BE2C (cell line): Measurements from ENCODE around the gene TMEM63B.

Source experiments
- DNase-seq: peaks from one replicate; pipeline ENCODE4 v3.0.0-alpha.2; 2020
- H3K27me3 ChIP-seq: fragments of 250-450 bp; sonication (Bioruptor Pico); 2 replicates; pipeline ENCODE4 v1.5.1; 2020; ENCODE audit warnings: mild to moderate bottlenecking
- H3K36me3 ChIP-seq: fragments of 250-450 bp; sonication (Bioruptor Pico); 2 replicates; pipeline ENCODE4 v1.5.1; 2020; ENCODE audit warnings: mild to moderate bottlenecking
- H3K4me1 ChIP-seq: fragments of 250-450 bp; sonication (Bioruptor Pico); 2 replicates; pipeline ENCODE4 v1.5.1; 2020
- H3K4me3 ChIP-seq: 2 replicates; pipeline ENCODE4 v1.5.1; 2011; ENCODE audit warnings: low read depth, low read length
- H3K9me3 ChIP-seq: fragments of 250-450 bp; sonication (Bioruptor Pico); 2 replicates; pipeline ENCODE4 v1.5.1; 2020
- TF ChIP-seq, protein P1 (sequence below): IDR thresholded peaks from 2 replicates; pipeline ENCODE4 v1.5.1; 2012; ENCODE audit warnings: mild to moderate bottlenecking, low read depth, low read length

The TMEM63B gene

DNA sequence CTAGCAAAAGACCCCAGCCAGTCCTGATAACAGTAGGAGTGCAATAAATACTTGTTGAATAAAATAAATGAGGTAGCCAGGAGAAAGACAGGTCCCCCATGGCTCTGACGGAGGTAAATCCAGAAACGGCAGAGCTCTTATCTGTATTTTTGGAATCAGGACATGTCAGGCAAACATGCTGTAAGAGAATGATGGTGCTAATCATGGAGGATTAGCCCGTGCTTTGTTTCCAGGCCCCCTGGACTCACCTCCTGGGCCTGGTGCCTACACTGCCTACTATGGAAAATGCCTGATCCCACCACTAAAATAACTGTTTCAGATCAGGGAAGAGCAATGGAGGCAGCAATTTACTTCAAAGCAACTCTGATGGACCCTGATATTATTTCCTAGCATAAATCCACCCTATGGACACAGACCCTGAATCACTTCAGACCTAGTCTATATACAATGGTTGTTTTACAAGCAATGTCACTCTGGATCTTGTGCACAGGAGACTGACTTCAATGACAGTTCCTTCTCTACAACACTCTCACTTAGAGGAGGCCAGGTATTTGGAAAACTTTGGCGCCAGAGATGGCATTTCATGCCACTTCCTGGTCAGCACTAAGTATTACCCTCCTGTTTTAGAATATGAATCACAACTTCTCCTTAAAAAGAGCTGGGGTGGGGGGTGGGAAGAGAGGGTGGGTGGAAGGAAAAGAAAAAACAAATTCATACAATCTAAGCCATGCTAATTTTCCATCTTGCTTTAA is 6.5 kb upstream of the TMEM63B start:
- no peak for DNase-seq
- TF ChIP-seq, protein P1, sequence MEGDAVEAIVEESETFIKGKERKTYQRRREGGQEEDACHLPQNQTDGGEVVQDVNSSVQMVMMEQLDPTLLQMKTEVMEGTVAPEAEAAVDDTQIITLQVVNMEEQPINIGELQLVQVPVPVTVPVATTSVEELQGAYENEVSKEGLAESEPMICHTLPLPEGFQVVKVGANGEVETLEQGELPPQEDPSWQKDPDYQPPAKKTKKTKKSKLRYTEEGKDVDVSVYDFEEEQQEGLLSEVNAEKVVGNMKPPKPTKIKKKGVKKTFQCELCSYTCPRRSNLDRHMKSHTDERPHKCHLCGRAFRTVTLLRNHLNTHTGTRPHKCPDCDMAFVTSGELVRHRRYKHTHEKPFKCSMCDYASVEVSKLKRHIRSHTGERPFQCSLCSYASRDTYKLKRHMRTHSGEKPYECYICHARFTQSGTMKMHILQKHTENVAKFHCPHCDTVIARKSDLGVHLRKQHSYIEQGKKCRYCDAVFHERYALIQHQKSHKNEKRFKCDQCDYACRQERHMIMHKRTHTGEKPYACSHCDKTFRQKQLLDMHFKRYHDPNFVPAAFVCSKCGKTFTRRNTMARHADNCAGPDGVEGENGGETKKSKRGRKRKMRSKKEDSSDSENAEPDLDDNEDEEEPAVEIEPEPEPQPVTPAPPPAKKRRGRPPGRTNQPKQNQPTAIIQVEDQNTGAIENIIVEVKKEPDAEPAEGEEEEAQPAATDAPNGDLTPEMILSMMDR: no peak
- no peaks in the 10 kb centered on the region for H3K27me3 ChIP-seq
- no peak overlapping the region for H3K4me3 ChIP-seq
- no peaks in the 10 kb centered on the region for H3K9me3 ChIP-seq
- H3K36me3 ChIP-seq: peaks cover 14% of the 10 kb centered on the region
- 0 out of 2 replicates have a peak, but pooled peaks cover 5% of the 10 kb centered on the region for H3K4me1 ChIP-seq

DNA sequence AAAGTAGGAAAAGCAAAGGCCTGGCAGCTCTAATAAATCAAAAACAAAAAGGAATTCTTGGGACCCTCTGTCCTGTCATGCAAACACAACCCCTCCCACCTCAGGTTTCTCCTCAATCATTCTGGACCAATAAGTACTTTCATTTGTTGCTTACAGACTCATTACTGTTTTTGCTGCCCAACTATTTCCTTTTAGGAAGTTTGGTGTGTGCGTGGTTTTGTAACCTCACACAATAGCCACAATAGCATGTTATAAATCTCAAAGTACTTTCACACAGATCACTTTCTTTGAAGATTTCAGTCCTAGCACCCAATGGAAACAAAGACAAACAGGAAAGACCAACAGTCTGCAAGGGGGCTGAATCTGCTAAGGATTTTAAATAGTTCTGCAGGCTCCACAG is 4.6 kb upstream of the TMEM63B start:
- TF ChIP-seq, protein P1: no peak
- Histone ChIP-seq H3K9me3 (no peaks in the 10 kb centered on the region), H3K27me3 (no peaks in the 10 kb centered on the region), H3K4me3 (no peak overlapping the region), H3K4me1 (0 out of 2 replicates have a peak, but pooled peaks cover 5% of the 10 kb centered on the region), H3K36me3 (peaks cover 10% of the 10 kb centered on the region)
- no peak for DNase-seq

GRCh38 chr6:44123544-44123943 is 3.8 kb upstream of the TMEM63B start:
- no peaks in the 10 kb centered on the region for H3K9me3 ChIP-seq
- peaks cover 7% of the 10 kb centered on the region for H3K36me3 ChIP-seq
- TF ChIP-seq, protein P1: no peak
- no peak overlapping the region for H3K4me3 ChIP-seq
- DNase-seq: no peak
- no peaks in the 10 kb centered on the region for H3K27me3 ChIP-seq
- H3K4me1 ChIP-seq: 0 out of 2 replicates have a peak, but pooled peaks cover 3% of the 10 kb centered on the region

GRCh38 chr6:44126320-44127149 is 819 bp upstream of the TMEM63B start:
- peaks cover 4% of the 10 kb centered on the region for H3K36me3 ChIP-seq
- no peaks in the 10 kb centered on the region for H3K9me3 ChIP-seq
- no peaks in the 10 kb centered on the region for H3K27me3 ChIP-seq
- 0 out of 2 replicates have a peak, but pooled peaks cover 3% of the 10 kb centered on the region for H3K4me1 ChIP-seq
- TF ChIP-seq, protein P1: no peak
- peak; percentile 47 for DNase-seq
- peak overlapping the region; percentile 71 for H3K4me3 ChIP-seq

- H3K27me3 ChIP-seq: no peaks in the 10 kb centered on the region
- H3K4me1 ChIP-seq: peaks cover 10% of the 10 kb centered on the region; the same call in 1 of the 2 replicates
- H3K9me3 ChIP-seq: no peaks in the 10 kb centered on the region
- peak overlapping the region; percentile 65 for H3K4me3 ChIP-seq
- TF ChIP-seq, protein P1: no peak
- peaks cover 4% of the 10 kb centered on the region for H3K36me3 ChIP-seq
- peak; percentile 64 for DNase-seq
Measured at GRCh38 chr6:44128020-44128917, 915 bp downstream of the TMEM63B start.
